Activated naive CD4-positive, alpha-beta T cell treated with anti-CD3 and anti-CD28 coated beads, Interleukin-2, amount 10 ng/mL, durations not matched to agents 7 days and 5 days (primary cell): ENCODE data around the gene KLHL41.
A peak's percentile ranks its signal among the peaks of the same experiment; 100 is the strongest.
"Not testable (repeated sequence)": the region's sequence is repeated elsewhere in the genome, so short reads cannot be mapped to it uniquely, and the experiment has no call there.

Experiments
- CTCF ChIA-PET: fragments of 350-600 bp; sonication (Branson Sonifier 250); formaldehyde crosslinking; loops from one replicate; lab custom pipeline; 2021; ENCODE audit warnings: antibody characterized with exemption; lab: Charles Lee
- DNase-seq: peaks from one replicate; pipeline ENCODE4 v3.0.0-alpha.2; 2020
- H3K27ac Mint-ChIP-seq: one replicate; pipeline ENCODE4 v1.8.0; 2021; ENCODE audit warnings: mild to moderate bottlenecking, moderate library complexity, mixed read lengths
- H3K27me3 Mint-ChIP-seq: one replicate; pipeline ENCODE4 v1.8.0; 2021; ENCODE audit warnings: mild to moderate bottlenecking, mixed read lengths
- H3K36me3 Mint-ChIP-seq: one replicate; pipeline ENCODE4 v1.8.0; 2021; ENCODE audit warnings: mixed read lengths
- H3K4me1 Mint-ChIP-seq: one replicate; pipeline ENCODE4 v1.8.0; 2021; ENCODE audit warnings: mixed read lengths
- H3K4me3 Mint-ChIP-seq: one replicate; pipeline ENCODE4 v1.8.0; 2021; ENCODE audit warnings: mild to moderate bottlenecking, moderate library complexity, mixed read lengths
- H3K9me3 Mint-ChIP-seq: one replicate; pipeline ENCODE4 v1.8.0; 2021; ENCODE audit warnings: mixed read lengths

Gene KLHL41

DNA sequence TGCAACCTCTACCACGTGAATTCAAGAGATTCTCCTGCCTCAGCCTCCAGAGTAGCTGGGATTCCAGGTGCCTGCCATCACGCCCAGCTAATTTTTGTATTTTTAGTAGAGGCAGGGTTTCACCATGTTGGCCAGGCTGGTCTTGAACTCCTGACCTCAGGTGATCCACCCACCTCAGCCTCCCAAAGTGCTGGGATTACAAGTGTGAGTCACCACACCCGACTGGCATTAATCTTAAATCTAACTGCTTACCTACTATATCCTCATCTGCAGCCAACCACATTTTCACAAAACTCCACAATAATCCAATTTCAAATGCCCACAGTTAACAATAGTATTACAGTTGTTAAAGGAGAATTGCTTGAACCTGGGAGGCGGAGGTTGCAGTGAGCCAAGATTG is 61.2 kb downstream of the KLHL41 start:
- Mint-ChIP-seq H3K36me3 (peaks cover 27% of the 10 kb centered on the region), H3K4me1 (peaks cover 34% of the 10 kb centered on the region)
- H3K4me3 Mint-ChIP-seq, H3K9me3 Mint-ChIP-seq, H3K27ac Mint-ChIP-seq, DNase-seq, CTCF ChIA-PET, H3K27me3 Mint-ChIP-seq: not testable (repeated sequence)

DNA sequence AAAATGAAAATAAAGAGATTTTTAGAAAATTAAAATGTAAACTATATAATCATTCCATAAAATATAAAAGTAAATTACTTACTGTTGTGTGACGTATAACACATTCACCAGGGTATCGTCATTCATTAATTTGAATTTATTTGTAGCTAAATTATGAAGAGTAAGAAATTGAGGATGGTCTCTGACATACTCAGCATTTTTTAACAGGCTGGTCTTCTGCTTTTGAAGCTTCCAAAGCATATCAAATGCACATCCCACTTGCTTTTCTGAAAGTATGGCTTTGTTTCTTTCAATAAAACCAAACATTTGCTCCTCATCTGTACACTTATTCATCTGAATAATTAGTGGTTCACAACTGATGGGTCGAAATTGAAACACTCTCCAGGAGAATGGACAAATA is 62.1 kb downstream of the KLHL41 start:
- no peak overlapping the region for H3K4me3 Mint-ChIP-seq
- no peak for DNase-seq
- CTCF ChIA-PET: interaction anchor here (0.7 kb wide), 2 partner anchors 66 to 238 kb away, joined by 3 read pairs; no protein-coding TSS in a partner anchor
- no peaks in the 10 kb centered on the region for H3K9me3 Mint-ChIP-seq
- no peak overlapping the region for H3K27ac Mint-ChIP-seq
- H3K36me3 Mint-ChIP-seq: peaks cover 24% of the 10 kb centered on the region
- H3K4me1 Mint-ChIP-seq: peaks cover 34% of the 10 kb centered on the region
- H3K27me3 Mint-ChIP-seq: no peaks in the 10 kb centered on the region

GRCh38 chr2:169572189-169572588 is 62.7 kb downstream of the KLHL41 start:
- H3K4me3 Mint-ChIP-seq: no peak overlapping the region
- H3K27ac Mint-ChIP-seq: no peak overlapping the region
- no peak for DNase-seq
- H3K9me3 Mint-ChIP-seq: no peaks in the 10 kb centered on the region
- H3K27me3 Mint-ChIP-seq: no peaks in the 10 kb centered on the region
- peaks cover 34% of the 10 kb centered on the region for H3K4me1 Mint-ChIP-seq
- CTCF ChIA-PET: interaction anchor here (0.7 kb wide), 2 partner anchors 65 to 238 kb away, joined by 3 read pairs; no protein-coding TSS in a partner anchor
- peaks cover 24% of the 10 kb centered on the region for H3K36me3 Mint-ChIP-seq

DNA sequence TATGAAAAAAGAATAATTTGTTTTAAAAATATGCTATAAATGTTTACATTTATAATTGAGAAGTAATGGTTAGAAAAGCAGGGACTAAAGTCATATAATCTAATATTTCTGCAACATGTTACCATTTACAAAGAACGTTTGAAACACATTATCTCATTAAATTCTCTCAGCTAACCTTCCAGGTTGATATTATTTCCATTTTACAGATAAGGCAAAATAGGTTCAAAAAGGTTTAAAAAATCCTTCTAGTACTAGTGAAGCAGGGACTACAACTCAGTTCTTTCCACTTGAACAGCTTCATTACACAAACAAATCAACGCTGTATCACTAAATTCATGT is 63.3 kb downstream of the KLHL41 start:
- Mint-ChIP-seq H3K36me3 (peaks cover 21% of the 10 kb centered on the region), H3K4me1 (peaks cover 34% of the 10 kb centered on the region), H3K27me3 (no peaks in the 10 kb centered on the region), H3K27ac (peak overlapping the region; percentile 87), H3K4me3 (peak overlapping the region; percentile 98), H3K9me3 (no peaks in the 10 kb centered on the region)
- CTCF ChIA-PET: no interaction called here
- no peak for DNase-seq

DNA sequence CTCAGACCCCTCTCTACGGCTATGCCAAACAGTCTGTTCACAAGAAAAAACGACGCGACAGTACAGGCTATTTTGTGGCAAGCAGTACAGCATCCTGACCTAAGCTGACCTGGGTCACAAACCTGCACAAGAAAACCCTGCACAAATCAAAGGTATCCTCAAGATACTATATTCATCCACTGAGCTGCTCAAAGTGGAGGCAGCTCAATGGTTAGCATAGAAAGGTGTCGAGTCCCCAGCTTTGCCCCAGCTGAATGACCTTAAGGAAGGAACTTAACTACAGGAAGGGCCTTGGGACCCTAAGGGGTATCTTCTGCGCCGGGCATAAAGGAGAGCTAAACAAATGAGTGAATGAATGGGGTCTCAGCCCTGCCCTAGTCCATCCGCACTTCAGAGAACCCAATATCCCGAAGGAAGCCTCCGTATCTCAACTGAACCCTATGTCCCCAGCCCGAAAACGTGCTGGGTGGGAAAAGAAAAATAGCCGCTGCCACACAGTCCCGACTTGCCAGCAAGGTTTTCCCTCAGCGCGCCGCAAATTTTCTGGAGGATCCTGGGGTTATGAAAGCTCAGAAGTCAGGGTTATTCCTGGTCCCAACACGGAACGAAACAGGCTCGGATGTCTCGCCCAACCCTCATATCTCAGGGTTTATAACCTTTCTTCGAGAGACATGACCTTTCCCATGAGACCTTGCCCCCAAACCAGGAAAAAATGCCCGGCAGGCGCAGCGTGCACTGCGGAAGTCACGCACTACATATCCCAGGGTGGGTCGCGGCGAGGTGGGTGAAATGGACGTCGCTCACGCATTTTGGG is 63.9 kb downstream of the KLHL41 start, which contains the start of gene FASTKD1:
FASTKD1 (minus strand) TSS at position 706 of the 814 bp plus-strand sequence. CDS start 1,836 bp downstream, outside the sequence.
- no peaks in the 10 kb centered on the region for H3K9me3 Mint-ChIP-seq
- DNase-seq: peak; percentile 92
- H3K4me3 Mint-ChIP-seq: peak within 1 kb of the TSS; percentile 98
- H3K27ac Mint-ChIP-seq: peak within 1 kb of the TSS; percentile 87
- no peaks in the 10 kb centered on the region for H3K27me3 Mint-ChIP-seq
- CTCF ChIA-PET: interaction anchor here (0.6 to 0.7 kb wide), 2 partner anchors 11 to 168 kb away, joined by 3 to 4 read pairs; partner anchors contain the start of gene PPIG
- H3K4me1 Mint-ChIP-seq: peaks cover 34% of the 10 kb centered on the region
- H3K36me3 Mint-ChIP-seq: peaks cover 18% of the 10 kb centered on the region

GRCh38 chr2:169573974-169574299 is 64.4 kb downstream of the KLHL41 start:
- no peak for DNase-seq
- H3K36me3 Mint-ChIP-seq: peaks cover 18% of the 10 kb centered on the region
- CTCF ChIA-PET: interaction anchor here (0.7 kb wide), 1 partner anchor 10 kb away, joined by 4 read pairs; the partner anchor contains the start of gene PPIG
- no peaks in the 10 kb centered on the region for H3K9me3 Mint-ChIP-seq
- H3K4me1 Mint-ChIP-seq: peaks cover 34% of the 10 kb centered on the region
- H3K27me3 Mint-ChIP-seq: peaks cover 4% of the 10 kb centered on the region
- peak overlapping the region; percentile 87 for H3K27ac Mint-ChIP-seq
- H3K4me3 Mint-ChIP-seq: peak overlapping the region; percentile 98

DNA sequence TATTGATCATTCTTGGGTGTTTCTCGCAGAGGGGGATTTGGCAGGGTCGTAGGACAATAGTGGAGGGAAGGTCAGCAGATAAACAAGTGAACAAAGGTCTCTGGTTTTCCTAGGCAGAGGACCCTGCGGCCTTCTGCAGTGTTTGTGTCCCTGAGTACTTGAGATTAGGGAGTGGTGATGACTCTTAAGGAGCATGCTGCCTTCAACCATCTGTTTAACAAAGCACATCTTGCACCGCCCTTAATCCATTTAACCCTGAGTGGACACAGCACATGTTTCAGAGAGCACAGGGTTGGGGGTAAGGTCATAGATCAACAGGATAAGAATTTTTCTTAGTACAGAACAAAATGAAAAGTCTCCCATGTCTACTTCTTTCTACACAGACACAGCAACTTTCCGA is 65.0 kb downstream of the KLHL41 start:
- H3K27me3 Mint-ChIP-seq, H3K4me3 Mint-ChIP-seq, H3K27ac Mint-ChIP-seq, CTCF ChIA-PET, DNase-seq, H3K9me3 Mint-ChIP-seq: not testable (repeated sequence)
- Mint-ChIP-seq H3K4me1 (peaks cover 30% of the 10 kb centered on the region), H3K36me3 (peaks cover 14% of the 10 kb centered on the region)

DNA sequence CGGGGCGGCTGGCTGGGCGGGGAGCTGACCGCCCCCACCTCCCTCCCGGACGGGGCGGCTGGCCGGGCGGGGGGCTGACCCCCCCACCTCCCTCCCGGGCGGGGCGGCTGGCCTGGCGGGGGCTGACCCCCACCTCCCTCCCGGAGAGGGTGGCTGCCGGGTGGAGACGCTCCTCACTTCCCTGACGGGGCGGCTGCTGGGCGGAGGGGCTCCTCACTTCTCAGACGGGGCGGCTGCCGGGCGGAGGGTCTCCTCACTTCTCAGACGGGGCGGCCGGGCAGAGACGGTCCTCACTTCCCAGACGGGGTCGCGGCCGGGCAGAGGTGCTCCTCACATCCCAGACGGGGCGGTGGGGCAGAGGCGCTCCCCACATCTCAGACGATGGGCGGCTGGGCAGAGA is 65.8 kb downstream of the KLHL41 start:
- H3K27me3 Mint-ChIP-seq, H3K9me3 Mint-ChIP-seq, H3K36me3 Mint-ChIP-seq, DNase-seq, H3K4me3 Mint-ChIP-seq, H3K27ac Mint-ChIP-seq, CTCF ChIA-PET: not testable (repeated sequence)
- peaks cover 24% of the 10 kb centered on the region for H3K4me1 Mint-ChIP-seq
